Effector memory CD8-positive, alpha-beta T cell (primary cell): ENCODE data around the gene PCDHB16.
"Not testable (repeated sequence)": the region's sequence is repeated elsewhere in the genome, so short reads cannot be mapped to it uniquely, and the experiment has no call there.

Source experiments
- ATAC-seq: fragments of 150-1000 bp; cut with Tn5 transposase; replicated peaks from 2 replicates; pipeline ENCODE4 v1.10.0; 2021; ENCODE audit warnings: mild to moderate bottlenecking, moderate library complexity
- DNase-seq, 3 experiments: peaks; one replicate each; pipeline ENCODE4 v3.0.0; 2021
- H3K27ac Mint-ChIP-seq, 2 donors: one replicate each; pipeline ENCODE4 v1.8.0; 2022; ENCODE audit warnings: mild to moderate bottlenecking in 2 of 2, mixed read lengths in 2 of 2, moderate library complexity in 2 of 2
- H3K27me3 Mint-ChIP-seq, 2 donors: one replicate each; pipeline ENCODE4 v1.8.0; 2022; ENCODE audit warnings: mixed read lengths in 2 of 2
- H3K36me3 Mint-ChIP-seq: one replicate; pipeline ENCODE4 v1.8.0; 2022; ENCODE audit warnings: mild to moderate bottlenecking, moderate library complexity, mixed read lengths; ENCODE audit not compliant: insufficient read depth
- H3K4me1 Mint-ChIP-seq, 2 donors: one replicate each; pipeline ENCODE4 v1.8.0; 2022; ENCODE audit warnings: low read depth in 2 of 2, mixed read lengths in 2 of 2
- H3K4me3 Mint-ChIP-seq, 2 donors: one replicate each; pipeline ENCODE4 v1.8.0; 2022; ENCODE audit warnings: mild to moderate bottlenecking in 2 of 2, mixed read lengths in 2 of 2, moderate library complexity in 2 of 2
- H3K9me3 Mint-ChIP-seq, 2 donors: one replicate each; pipeline ENCODE4 v1.8.0; 2022; ENCODE audit warnings: mixed read lengths in 2 of 2

Gene PCDHB16

DNA sequence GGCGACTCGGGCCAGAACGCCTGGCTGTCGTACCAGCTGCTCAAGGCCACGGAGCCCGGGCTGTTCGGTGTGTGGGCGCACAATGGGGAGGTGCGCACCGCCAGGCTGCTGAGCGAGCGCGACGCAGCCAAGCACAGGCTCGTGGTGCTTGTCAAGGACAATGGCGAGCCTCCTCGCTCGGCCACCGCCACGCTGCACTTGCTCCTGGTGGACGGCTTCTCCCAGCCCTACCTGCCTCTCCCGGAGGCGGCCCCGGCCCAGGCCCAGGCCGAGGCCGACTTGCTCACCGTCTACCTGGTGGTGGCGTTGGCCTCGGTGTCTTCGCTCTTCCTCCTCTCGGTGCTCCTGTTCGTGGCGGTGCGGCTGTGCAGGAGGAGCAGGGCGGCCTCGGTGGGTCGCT is 12.1 kb downstream of the PCDHB16 start:
- H3K4me3 Mint-ChIP-seq, ATAC-seq, H3K9me3 Mint-ChIP-seq, H3K36me3 Mint-ChIP-seq, DNase-seq, H3K27ac Mint-ChIP-seq, H3K4me1 Mint-ChIP-seq: not testable (repeated sequence)
- H3K27me3 Mint-ChIP-seq = peaks cover 51 to 67% of the 10 kb centered on the region in 2 donors

GRCh38 chr5:141196363-141196762 is 14.2 kb downstream of the PCDHB16 start:
- Mint-ChIP-seq H3K27ac (no peak overlapping the region), H3K4me3 (no peak overlapping the region), H3K36me3 (peaks cover 2% of the 10 kb centered on the region), H3K4me1 (peaks cover 2 to 3% of the 10 kb centered on the region in 2 donors), H3K9me3 (no peaks in the 10 kb centered on the region), H3K27me3 (peaks cover 46 to 69% of the 10 kb centered on the region in 2 donors)
- DNase-seq (no peak), ATAC-seq (no peak)

DNA sequence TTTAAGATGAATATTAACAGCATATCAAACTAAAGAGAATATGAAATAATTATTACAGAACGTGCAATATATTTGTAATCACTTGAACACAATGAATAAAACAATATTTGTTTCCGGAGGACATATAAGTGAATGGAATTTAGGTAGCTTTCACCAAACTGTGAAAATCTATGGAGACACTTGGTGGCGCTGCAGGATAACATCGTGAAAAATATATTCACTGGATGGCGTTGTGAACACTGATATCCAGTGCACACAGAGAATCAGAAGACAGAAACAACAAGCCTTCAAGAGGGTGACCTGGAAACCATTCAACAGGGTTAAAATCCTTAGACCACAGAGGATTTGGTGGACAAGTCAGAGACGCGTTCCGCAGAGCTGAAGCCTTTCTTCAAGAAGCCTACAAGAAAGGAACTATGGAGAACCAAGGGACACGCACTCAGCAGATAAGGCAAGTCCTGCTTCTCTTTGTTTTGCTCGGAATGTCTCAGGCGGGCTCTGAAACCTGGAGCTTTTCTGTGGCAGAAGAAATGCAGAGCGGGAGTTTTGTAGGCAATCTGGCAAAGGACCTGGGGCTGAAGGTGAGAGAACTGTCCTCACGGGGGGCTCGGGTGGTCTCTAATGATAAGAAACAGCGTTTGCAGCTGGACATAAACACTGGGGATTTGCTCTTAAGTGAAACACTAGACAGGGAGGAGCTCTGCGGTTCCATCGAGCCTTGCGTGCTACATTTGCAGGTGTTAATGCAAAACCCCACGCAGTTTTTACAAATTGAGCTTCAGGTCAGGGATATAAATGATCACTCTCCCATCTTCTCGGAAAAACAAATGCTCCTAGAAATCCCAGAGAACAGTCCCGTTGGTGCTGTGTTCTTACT is 17.4 kb downstream of the PCDHB16 start, which contains the start of gene PCDHB11:
TSS of gene PCDHB11 (plus strand) at position 269 of the 877 bp plus-strand sequence. CDS start at position 417, 148 bp downstream.
- Mint-ChIP-seq H3K36me3 (peaks cover 3% of the 10 kb centered on the region), H3K27me3 (peaks cover 41 to 56% of the 10 kb centered on the region in 2 donors), H3K9me3 (no peaks in the 10 kb centered on the region), H3K4me1 (no peaks in the 10 kb centered on the region), H3K27ac (no peak within 1 kb of the TSS), H3K4me3 (no peak within 1 kb of the TSS)
- ATAC-seq (no peak), DNase-seq (no peak)

DNA sequence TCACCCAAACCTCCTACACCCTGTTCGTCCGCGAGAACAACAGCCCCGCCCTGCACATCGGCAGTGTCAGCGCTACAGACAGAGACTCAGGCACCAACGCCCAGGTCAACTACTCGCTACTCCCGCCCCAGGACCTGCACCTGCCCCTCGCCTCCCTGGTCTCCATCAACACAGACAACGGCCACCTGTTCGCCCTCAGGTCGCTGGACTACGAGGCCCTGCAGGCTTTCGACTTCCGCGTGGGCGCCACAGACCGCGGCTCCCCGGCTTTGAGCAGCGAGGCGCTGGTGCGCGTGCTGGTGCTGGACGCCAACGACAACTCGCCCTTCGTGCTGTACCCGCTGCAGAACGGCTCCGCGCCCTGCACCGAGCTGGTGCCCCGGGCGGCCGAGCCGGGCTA is 18.9 kb downstream of the PCDHB16 start:
- H3K9me3 Mint-ChIP-seq, H3K4me3 Mint-ChIP-seq, H3K36me3 Mint-ChIP-seq, DNase-seq, ATAC-seq, H3K4me1 Mint-ChIP-seq, H3K27ac Mint-ChIP-seq: not testable (repeated sequence)
- H3K27me3 Mint-ChIP-seq = peaks cover 53 to 69% of the 10 kb centered on the region in 2 donors

- not testable (repeated sequence) for H3K4me1 Mint-ChIP-seq
- H3K27me3 Mint-ChIP-seq = peaks cover 54 to 69% of the 10 kb centered on the region in 2 donors
Observed at GRCh38 chr5:141201646-141202045, 19.5 kb downstream of the PCDHB16 start.

DNA sequence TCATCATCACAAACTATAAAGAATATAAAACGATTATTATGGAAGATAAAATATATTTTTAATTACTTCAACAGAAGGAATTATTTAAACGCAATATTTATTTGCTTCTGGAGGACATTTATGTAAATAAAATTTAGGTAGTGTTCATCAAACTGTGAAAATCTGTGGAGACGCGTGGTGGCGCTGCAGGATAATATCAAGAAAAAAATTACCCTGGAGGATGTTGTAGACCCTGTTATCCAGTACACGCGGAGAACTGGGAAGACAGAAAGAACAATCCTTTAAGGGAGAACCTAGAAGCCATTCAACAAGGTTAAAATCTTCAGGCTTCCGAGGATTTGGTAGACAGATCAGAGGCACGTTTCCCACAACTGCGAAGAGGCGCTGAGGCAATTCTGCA is 26.3 kb downstream of the PCDHB16 start, which contains the start of gene PCDHB12:
TSS of gene PCDHB12 (plus strand) at position 242 of the 400 bp plus-strand sequence. CDS start 189 bp downstream, outside the sequence.
- H3K27me3 Mint-ChIP-seq = peaks cover 57 to 76% of the 10 kb centered on the region in 2 donors
- no peak within 1 kb of the TSS for H3K27ac Mint-ChIP-seq
- ATAC-seq = no peak
- no peak within 1 kb of the TSS for H3K4me3 Mint-ChIP-seq
- H3K9me3 Mint-ChIP-seq = peaks cover 0 to 1% of the 10 kb centered on the region in 2 donors
- H3K36me3 Mint-ChIP-seq = no peaks in the 10 kb centered on the region
- no peaks in the 10 kb centered on the region for H3K4me1 Mint-ChIP-seq
- DNase-seq = no peak

More at GRCh38 chr5:141201646-141202045, 19.5 kb downstream of the PCDHB16 start:
- H3K27ac Mint-ChIP-seq, DNase-seq, H3K4me3 Mint-ChIP-seq, ATAC-seq, H3K9me3 Mint-ChIP-seq, H3K36me3 Mint-ChIP-seq: not testable (repeated sequence)

- not testable (repeated sequence) for H3K27ac Mint-ChIP-seq, H3K4me1 Mint-ChIP-seq, H3K4me3 Mint-ChIP-seq, H3K9me3 Mint-ChIP-seq, ATAC-seq, DNase-seq, H3K36me3 Mint-ChIP-seq
- peaks cover 55 to 75% of the 10 kb centered on the region in 2 donors for H3K27me3 Mint-ChIP-seq
Observed at GRCh38 chr5:141210281-141210680, 28.1 kb downstream of the PCDHB16 start.

DNA sequence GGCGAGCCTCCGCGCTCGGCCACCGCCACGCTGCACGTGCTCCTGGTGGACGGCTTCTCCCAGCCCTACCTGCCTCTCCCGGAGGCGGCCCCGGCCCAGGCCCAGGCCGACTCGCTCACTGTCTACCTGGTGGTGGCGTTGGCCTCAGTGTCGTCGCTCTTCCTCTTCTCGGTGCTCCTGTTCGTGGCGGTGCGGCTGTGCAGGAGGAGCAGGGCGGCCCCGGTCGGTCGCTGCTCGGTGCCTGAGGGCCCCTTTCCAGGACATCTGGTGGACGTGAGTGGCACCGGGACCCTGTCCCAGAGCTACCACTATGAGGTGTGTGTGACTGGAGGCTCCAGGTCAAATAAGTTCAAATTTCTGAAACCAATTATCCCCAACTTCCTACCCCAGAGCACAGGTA is 28.7 kb downstream of the PCDHB16 start:
- not testable (repeated sequence) for H3K36me3 Mint-ChIP-seq, H3K9me3 Mint-ChIP-seq, DNase-seq, ATAC-seq, H3K4me3 Mint-ChIP-seq, H3K27ac Mint-ChIP-seq, H3K4me1 Mint-ChIP-seq
- peaks cover 52 to 69% of the 10 kb centered on the region in 2 donors for H3K27me3 Mint-ChIP-seq

DNA sequence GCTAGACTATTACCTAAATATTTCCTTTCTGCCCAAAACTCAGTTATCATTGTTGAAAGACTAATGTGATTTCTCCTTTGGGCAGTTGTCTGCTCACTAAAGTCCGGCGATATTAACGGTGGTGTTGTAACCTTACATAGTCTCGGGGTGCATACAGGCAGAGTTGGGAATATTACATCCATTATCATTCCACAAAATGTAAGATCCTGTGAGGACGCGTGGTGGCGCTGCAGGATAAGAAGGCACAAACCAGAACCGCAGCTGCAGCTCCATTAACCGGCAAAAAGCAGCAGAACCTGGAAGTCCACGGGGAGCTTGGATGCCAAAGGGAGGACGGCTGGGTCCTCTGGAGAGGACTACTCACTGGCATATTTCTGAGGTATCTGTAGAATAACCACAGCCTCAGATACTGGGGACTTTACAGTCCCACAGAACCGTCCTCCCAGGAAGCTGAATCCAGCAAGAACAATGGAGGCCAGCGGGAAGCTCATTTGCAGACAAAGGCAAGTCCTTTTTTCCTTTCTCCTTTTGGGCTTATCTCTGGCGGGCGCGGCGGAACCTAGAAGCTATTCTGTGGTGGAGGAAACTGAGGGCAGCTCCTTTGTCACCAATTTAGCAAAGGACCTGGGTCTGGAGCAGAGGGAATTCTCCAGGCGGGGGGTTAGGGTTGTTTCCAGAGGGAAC is 31.6 kb downstream of the PCDHB16 start, which contains the start of gene PCDHB13:
TSS of gene PCDHB13 (plus strand) at position 264 of the 684 bp plus-strand sequence. CDS start at position 469, 205 bp downstream.
- H3K36me3 Mint-ChIP-seq, H3K4me1 Mint-ChIP-seq, DNase-seq, H3K9me3 Mint-ChIP-seq, H3K27ac Mint-ChIP-seq, ATAC-seq: not testable (repeated sequence)
- Mint-ChIP-seq H3K27me3 (peaks cover 40 to 41% of the 10 kb centered on the region in 2 donors), H3K4me3 (peak within 1 kb of the TSS; percentile 22 to 58)

GRCh38 chr5:141214583-141214982 is 32.4 kb downstream of the PCDHB16 start:
- H3K4me1 Mint-ChIP-seq, H3K9me3 Mint-ChIP-seq, H3K27ac Mint-ChIP-seq, H3K36me3 Mint-ChIP-seq, DNase-seq, ATAC-seq, H3K4me3 Mint-ChIP-seq: not testable (repeated sequence)
- peaks cover 33 to 39% of the 10 kb centered on the region in 2 donors for H3K27me3 Mint-ChIP-seq

GRCh38 chr5:141215504-141215903 is 33.3 kb downstream of the PCDHB16 start:
- not testable (repeated sequence) for DNase-seq, H3K4me3 Mint-ChIP-seq, H3K4me1 Mint-ChIP-seq, H3K27ac Mint-ChIP-seq, ATAC-seq, H3K9me3 Mint-ChIP-seq, H3K36me3 Mint-ChIP-seq
- peaks cover 33 to 42% of the 10 kb centered on the region in 2 donors for H3K27me3 Mint-ChIP-seq

DNA sequence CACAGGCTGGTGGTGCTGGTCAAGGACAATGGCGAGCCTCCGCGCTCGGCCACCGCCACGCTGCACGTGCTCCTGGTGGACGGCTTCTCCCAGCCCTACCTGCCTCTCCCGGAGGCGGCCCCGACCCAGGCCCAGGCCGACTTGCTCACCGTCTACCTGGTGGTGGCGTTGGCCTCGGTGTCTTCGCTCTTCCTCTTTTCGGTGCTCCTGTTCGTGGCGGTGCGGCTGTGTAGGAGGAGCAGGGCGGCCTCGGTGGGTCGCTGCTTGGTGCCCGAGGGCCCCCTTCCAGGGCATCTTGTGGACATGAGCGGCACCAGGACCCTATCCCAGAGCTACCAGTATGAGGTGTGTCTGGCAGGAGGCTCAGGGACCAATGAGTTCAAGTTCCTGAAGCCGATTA is 33.8 kb downstream of the PCDHB16 start:
- H3K4me3 Mint-ChIP-seq, H3K9me3 Mint-ChIP-seq, H3K36me3 Mint-ChIP-seq, H3K4me1 Mint-ChIP-seq, DNase-seq, ATAC-seq, H3K27ac Mint-ChIP-seq: not testable (repeated sequence)
- H3K27me3 Mint-ChIP-seq = peaks cover 32 to 42% of the 10 kb centered on the region in 2 donors

- Mint-ChIP-seq H3K36me3 (no peaks in the 10 kb centered on the region), H3K4me3 (peak within 1 kb of the TSS; percentile 25 to 34), H3K4me1 (no peaks in the 10 kb centered on the region), H3K27ac (no peak within 1 kb of the TSS), H3K27me3 (peaks cover 36 to 58% of the 10 kb centered on the region in 2 donors), H3K9me3 (no peaks in the 10 kb centered on the region)
- ATAC-seq = no peak
- no peak for DNase-seq
Observed at GRCh38 chr5:141223112-141223783, 41.1 kb downstream of the PCDHB16 start, which contains the start of gene PCDHB14. Gene PCDHB14, plus strand, starts transcription at chr5:141223343. Its CDS starts 163 bp downstream, at chr5:141223506.
